ENCODE data around the gene TMEM161A.
"Not testable (repeated sequence)": the region's sequence is repeated elsewhere in the genome, so short reads cannot be mapped to it uniquely, and the experiment has no call there.

The TMEM161A gene

DNA sequence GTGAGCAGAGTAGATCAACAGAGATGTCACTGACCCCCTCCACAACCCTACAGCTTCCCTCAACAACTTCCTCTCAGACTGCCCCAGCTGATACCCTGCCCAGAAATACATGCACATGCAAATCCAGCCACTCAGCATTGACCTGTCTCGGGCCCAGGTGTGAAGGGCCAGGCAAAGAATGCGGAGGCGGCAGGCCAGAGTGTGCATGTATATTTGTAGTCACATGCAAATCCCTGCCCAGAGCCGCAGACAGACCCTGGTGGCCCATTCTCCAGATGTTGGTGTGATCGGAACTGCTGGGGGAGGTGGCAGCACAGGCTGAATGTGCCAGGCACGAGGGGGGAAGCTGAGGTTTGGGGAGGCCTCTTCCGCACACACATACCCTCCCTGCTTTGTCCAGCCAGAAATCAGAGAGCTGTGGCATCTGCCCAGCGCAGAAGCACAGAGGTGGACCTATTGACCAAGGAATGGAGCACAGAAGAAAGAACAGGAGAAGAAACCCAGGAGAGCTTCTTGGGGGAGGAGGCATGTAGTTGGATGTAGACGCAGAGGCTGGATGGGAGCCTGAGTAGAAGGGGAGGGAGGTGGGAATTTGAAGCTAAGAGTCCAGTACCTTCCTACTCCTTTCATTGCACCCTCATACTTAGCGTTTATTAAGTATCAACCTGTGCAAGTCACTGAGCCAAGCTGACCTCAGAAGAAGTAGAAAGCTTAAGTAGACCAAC is 17.4 kb upstream of the TMEM161A start:
- no peak for DNase-seq (ENCODE audit: low read depth in 2 of 2)

DNA sequence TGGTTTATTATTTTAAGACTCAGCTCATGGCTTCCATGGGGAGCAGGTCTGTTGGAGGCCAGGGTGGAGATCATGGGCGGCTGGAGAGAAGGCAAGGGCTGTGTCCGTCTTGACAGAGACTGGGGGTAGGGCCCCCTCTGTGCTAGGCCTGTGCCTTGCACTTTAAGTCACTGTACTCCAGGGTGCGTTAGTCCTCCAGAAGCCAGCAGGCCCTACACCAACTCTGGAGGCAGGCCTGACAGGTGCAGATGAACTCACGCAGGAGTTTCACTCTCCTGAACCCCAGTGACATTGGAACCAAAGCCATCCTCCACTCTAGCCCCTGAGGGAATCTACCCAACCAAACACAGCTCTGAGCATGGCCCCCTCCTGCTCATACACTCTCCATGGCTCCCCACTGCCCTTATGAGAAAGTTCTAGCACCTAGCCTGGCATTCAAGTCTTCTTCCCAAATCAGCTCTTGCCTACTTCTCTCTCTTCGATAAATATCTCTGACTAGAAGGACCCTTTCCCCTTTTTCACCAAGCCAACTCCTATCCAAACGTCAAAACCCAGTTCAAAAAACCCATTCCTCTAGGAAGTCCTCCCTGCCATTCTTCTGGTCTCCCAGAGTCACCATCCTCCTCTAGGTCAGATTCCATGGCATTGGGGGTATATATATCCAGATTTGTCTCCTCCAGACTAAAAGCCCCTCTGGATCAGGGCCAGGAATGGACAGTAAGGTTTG is 16.7 kb upstream of the TMEM161A start:
- DNase-seq (ENCODE audit: low read depth in 2 of 2) = no peak

DNA sequence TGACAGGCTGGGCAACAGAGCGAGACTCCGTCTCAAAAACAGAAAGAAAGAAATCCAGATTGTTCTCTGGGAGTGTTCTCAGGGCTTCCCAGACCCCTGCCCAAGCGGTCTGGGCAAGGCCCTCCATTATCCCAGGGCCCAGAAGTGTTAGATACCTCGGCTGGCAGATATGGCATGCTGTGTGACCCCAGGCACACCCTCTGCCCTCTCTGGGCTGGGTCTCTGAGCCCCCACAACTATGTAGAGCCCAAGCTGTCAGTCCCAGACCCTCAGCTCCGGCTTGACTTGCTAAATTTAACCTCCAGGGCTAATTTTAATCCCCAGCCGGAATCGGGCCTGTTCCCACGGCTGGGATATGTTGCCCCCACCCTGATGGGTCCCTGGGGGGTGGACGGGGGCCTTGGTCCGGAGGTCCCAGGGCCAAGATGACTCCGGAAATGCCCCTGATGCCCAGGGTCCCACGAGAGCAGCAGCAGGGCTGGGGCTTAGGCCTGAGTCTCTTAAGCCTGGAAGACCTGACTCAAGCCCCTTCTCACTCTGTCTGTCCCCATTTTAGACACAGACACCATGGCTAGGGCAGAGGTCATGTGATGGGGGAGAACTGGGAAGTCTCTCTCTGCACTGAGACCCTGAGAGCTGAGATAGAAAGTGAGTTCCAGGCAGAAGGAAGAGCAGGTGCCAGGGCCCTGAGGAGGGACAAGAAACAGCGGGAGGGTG is 14.5 kb upstream of the TMEM161A start:
- no peak for DNase-seq (ENCODE audit: low read depth in 2 of 2)

DNA sequence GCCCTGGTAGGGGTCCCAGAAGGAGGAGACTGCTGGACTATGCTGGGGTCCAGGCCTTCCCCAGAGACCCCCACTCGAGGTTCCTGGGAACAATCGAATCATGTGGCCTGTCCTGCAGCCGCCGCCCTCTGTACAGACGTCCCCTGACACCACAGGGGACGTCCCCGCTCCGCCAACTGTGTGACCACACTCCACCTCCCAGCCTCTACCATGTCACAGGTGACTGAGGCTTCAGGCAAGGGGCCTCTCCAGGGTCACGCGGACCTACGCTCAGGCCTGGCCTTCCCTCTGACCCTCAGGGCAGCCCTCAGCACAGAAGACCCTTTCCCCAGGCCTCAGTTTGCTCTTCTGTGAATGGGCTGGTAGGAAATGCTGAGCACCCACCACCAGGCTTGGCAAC is 13.1 kb upstream of the TMEM161A start:
- DNase-seq (ENCODE audit: low read depth in 2 of 2) = no peak

DNA sequence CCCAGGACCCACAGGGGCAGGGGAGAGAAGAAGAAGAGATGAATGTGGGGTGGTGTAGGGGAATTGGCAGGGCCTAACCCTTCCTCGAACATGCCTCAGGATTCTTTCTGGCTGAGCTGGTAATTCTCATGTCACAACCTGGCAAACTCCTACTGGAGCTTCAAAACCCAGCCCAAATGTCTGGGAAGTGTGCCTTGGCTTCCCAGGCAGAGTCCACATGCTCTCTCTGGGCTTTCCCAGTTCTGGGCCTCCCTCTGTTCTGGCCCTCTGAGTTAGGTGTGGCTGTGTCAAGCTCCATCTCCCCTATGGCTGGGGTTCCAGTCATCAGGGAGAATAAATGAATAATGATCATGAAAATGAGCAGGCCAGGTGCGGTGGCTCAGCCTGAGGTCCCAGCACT is 11.2 kb upstream of the TMEM161A start:
- no peak for DNase-seq (ENCODE audit: low read depth in 2 of 2)

DNA sequence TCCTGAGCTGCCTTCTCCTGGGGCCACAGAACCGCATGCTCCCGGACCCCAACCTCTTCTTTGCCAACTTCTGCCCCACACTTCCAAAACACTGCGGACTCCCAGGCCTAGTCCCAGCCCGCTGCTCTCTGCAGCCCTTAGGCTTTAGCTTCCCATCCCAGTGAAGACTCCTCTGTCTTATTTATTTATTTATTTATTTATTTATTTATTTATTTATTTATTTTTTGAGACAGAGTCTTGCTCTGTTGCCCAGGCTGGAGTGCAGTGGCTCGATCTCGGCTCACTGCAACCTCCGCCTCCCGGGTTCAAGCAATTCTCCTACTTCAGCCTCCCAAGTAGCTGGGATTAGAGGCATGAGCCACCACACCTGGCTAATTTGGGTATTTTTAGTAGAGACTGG is 10.2 kb upstream of the TMEM161A start:
- not testable (repeated sequence) for DNase-seq (ENCODE audit: low read depth in 2 of 2)

DNA sequence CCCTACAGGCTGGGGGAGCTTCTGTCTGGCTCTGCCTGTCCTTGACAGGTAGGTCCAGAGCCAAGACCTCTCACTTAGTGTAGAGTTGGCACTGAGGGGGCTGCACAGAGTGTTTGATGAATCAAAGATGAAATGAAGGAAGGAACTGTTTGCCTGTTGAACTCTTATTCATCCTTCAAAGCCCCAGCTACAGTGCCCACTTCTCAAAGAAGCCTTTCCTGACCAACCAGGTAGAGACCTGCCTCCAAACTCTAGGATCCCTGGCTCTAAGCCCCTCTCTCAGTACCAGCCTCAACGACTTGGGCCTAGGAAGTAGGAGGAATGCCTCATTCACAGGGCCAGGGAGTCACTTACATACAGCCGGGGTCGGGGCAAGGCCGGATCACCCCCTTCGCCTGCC is 9.1 kb upstream of the TMEM161A start:
- no peak for DNase-seq (ENCODE audit: low read depth in 2 of 2)

DNA sequence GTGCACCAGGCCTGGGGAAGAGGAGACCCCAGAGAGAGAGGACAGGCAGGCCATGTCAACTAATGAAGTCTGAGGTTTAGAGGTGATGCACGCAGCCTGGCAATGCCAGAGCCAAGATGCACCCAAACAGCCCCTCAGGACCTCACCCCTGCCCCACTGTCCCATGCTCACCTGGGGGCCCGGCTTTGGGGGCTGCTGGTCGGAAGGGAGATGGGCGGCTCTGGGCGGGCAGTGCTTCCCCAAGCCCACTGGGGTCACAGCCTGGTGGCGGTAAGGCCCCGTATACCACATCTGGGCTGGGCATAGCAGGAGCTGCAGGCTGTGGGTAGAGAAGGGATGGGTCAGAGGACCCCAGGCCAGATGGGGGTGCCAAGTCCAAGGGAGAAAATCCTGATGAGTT is 8.6 kb upstream of the TMEM161A start:
- no peak for DNase-seq (ENCODE audit: low read depth in 2 of 2)

DNA sequence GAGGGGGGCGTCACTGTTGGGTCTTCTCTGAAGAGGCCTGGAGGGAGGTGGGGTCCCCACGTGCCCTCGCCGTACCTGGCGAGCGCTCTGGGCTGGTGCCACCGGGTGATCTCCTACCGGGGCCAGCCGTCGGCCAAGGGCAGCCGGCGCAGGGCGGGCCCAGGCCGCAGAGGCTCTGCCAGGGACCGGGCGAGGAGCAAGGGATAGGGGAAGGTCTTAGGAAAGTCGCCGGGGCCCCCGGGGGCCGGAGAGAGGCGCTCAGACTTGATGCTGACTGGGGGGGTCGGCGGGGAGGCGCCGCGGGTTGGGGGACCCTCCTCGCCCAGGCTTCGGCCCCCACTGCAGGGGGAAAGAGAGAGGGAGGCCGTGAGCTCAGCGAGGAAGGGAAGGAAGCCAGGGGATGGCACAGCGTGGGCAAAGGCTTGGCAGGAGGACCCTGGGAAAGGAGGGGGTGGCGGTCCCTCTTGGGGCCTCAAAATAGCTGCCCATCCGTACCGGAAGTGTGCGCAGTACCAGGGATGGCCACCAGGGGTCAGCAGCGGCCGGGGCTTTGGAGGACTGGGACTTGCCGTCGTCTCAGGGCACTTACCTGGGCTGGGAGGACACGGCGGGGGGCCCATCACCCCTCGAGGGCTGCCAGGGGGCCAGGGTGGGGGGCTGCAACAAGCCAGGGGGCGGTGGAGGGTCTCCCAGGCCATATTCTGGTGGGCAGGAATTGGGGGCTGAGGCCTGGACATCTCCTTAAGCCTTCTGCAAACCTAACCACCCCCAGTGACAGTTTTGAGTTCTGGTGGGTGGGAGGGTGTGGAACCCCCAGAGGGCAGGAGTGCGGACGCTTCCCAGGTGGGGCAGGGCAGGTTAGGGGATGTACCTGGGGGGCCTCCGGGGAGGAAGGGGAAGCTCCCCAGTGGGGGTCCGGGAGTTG is 7.7 kb upstream of the TMEM161A start:
- DNase-seq (ENCODE audit: low read depth in 2 of 2) = peak; percentile 10 to 20

DNA sequence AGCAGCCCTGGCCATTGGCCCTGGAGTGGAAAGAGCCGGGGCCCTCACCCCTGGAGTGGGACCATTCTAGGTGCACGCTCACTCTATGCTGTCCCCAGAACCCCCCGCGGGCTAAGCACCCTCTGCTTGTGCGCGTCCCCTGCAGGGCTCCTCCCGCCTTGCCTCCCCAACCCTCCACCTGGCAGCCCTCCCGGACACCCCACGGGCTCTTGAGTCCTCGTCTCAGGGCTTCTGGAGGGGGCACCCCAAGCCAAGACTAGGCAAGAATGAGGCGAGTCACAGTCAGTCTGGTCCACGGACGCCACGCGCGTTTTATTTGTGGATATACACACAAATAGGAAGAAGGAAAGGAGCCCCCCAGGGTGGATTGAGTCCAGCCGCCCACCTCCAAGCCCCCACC is 7.0 kb upstream of the TMEM161A start:
- no peak for DNase-seq (ENCODE audit: low read depth in 2 of 2)

DNA sequence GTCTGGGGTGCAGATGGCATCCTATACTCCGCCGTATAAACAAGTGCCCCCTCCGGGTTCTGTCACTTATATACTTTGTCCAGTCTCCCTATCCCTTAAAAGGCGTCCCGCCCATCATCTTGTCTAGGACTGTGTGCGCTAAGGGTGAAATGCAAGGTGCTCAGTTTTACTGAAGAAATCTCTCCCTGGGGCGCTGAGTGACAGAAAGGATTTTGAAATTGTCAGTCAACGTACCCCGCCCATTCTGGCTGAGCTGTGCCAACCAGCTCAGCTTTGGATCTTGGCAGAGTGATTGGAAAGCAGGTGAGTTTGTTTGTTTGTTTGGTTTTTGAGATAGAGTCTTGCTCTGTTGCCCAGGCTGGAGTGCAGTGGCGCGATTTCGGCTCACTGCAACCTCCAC is 4.1 kb upstream of the TMEM161A start:
- no peak for DNase-seq (ENCODE audit: low read depth in 2 of 2)

DNA sequence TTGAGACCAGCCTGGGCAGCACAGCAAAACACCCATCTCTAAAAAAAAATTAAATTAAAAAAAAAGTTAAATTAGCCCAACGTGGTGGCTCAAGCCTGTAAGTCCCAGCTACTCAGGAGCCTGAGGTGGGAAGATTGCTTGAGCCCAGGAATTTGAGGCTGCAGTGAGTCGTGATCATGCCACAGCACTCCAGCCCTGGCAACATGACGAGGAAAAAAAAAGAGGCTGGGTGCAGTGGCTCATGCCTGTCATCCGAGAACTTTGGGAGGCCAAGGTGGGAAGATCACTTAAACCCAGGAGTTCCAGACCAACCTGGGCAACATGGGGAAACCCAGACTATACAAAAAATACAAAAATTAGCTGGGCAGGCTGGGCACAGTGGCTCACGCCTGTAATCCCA is 2.2 kb upstream of the TMEM161A start:
- no peak for DNase-seq (ENCODE audit: low read depth in 2 of 2)

DNA sequence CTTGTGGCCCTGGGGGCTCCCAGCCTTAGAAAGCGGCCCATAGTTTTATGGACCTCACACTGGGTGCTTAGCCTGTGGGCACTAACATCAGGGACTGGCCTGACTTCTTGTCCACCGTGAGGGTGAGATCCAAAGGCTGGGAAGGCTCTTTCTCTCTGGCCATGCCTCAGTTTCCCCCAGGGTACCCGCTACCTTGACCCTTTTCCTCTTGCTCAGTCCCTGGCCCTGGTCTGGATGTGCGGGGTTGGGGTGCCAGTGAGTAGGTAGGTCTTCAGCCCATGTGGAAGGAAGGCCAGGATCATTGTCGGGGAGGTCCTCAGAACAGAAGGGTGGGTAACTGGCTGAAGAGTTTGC is 1.6 kb upstream of the TMEM161A start:
- DNase-seq (ENCODE audit: low read depth in 2 of 2) = no peak

DNA sequence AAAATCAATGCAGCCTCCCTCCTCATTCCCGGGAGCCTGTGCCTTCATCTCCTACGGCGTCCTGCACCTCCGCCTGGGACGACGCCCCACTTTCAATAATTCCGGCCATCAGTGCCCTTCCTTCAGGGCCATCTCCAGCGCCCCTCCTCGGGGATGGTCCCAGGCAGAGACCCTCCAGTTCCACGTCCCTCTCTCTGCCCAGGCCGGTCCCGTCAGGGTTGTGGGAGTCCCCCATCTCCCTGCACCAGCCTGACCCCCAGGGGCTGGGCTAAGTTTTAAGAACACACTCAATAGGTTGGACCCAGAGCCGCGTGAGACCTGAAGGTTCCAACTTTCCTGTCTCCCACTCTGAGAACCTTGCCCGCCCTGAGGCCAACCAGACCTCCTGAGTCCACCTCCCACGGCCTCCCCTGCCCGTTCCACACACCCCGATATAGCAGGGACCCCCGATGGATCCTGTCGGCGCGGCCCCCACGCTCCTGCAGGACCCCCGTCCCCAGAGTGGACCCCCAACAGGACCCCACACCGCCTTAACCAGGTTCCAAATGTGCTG is 646 bp downstream of the TMEM161A start:
- DNase-seq (ENCODE audit: low read depth in 2 of 2) = no peak

DNA sequence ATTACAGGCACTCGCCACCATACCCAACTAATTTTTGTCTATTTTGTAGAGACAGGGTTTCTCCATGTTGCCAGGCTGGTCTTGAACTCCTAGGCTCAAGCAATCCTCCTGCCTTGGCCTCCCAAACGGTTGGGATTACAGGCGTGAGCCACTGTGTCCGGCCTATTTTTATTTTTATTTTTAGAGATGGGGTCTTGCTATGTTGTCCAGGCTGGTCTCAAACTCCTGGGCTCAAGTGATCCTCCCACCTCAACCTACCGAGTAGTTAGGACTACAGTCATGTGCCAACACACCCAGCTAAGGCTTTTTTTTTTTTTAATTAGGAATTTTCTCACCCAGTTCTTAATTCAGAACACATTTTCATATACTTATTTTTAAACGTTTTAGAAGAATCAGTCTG is 2.6 kb downstream of the TMEM161A start:
- not testable (repeated sequence) for DNase-seq (ENCODE audit: low read depth in 2 of 2)

DNA sequence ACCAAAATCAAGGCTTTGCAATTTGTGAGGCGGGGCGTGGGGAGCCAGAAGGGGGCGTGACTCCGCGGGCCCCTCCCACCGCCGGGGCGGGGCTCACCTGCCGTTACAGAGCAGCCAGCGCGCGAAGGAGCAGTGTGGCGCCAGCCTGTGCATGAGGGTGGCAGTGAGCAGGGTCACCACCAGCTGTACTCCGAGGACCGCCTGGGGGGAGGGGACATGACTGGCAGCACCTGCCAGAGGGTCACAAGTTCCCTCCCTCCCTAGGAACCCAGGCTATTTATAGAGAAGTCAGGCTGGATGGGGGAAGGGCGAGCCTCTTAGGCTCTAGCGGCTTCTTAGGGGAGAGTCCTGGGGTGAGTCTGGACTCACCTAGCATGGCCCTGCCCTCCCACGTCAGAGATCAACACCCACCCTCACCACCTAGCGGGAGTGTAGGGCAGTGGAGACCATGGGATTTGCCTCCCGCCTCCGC is 3.6 kb downstream of the TMEM161A start:
- no peak for DNase-seq (ENCODE audit: low read depth in 2 of 2)

DNA sequence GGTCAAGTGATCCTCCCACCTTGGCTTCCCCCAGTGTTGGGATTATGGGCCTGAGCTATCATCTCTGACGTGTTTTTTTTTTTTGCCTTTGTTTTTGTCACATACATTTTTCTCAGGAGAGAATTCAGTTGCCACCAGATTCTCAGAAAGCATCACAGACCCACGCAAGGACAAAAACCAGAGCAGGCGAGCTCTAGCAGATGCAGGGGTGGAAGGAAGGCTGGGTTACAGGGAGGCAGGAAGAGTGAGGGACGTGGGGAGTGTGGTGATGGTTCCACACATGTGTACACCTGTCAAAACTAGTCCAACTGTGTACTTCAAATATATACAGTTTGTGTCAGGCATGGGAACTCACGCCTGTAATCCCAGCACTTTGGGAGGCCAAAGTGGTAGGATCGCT is 4.3 kb downstream of the TMEM161A start:
- DNase-seq (ENCODE audit: low read depth in 2 of 2) = no peak

DNA sequence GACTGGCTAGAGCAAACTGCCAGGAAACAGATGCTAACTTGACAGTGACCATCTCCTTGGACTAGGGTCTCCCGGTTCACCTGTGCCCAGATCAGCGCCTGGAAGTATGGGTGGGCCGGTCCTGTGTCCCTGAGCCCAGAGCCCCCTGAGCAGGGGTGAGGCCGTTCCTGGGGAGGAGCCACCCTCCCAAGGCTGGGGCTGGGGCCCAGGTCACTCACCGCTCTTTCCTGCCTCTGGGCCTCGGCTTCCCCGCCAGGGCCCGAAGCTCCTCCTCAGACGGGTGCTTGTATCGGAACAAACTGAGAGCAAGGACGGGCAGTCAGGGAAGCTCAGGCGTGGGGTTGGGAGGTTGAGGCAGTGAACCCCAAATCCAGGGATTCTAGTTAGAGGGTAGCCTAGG is 5.4 kb downstream of the TMEM161A start:
- DNase-seq (ENCODE audit: low read depth in 2 of 2) = no peak

DNA sequence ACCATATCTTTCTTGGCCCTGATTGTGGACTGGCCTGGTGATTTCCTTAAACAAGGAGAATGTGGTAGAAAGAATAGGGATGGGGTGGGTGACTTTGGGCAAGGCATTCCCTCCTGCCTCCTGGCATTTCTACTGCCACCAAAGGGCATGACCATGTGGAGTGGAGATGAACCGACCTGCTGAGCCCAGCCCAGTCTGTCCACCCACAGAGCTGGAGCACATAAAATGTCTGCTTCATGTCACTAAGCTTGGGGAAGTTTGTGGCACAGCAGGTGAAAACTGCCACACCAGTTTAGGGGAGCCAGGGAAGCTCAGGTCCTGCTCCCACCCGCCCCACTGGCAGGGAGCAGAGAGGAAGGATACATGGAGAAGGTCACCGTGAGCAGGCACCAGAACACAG is 6.3 kb downstream of the TMEM161A start:
- no peak for DNase-seq (ENCODE audit: low read depth in 2 of 2)

DNA sequence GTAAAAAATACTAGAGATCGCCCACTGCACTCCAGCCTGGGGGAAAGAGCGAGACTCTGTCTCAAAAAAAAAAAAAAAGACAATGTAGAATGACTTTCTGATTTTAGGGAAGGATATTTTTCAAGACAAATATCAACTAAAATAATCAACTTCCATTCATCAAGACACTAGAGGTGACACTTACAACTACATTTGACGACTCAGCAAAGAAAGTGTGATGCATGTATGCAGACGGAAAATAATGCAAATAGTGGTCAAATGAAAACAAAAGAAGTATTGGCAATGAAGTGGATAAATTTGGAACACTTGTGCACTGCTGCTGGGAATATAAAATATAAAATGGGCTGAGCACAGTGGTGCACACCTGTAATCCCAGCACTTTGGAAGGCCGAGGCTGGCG is 12.2 kb downstream of the TMEM161A start:
- DNase-seq (ENCODE audit: low read depth in 2 of 2) = no peak

DNA sequence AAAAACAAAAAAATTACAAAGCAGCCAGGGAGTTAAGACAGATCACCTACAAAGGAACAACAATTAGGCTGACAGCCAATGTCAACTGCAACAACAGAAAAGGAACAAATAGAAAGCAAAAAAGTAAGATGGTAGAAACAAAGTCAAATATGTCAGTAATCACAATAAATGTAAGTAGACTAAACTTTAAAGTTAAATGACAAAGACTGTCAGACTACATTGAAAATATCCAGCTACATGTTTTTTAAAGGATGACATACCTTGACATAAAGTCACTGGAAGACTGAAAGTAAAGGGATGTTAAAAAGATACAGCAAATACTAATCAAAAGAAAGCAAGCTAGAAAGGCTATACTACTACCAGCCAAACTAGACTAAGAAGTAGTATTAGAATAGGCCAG is 14.9 kb downstream of the TMEM161A start:
- DNase-seq (ENCODE audit: low read depth in 2 of 2) = no peak

DNA sequence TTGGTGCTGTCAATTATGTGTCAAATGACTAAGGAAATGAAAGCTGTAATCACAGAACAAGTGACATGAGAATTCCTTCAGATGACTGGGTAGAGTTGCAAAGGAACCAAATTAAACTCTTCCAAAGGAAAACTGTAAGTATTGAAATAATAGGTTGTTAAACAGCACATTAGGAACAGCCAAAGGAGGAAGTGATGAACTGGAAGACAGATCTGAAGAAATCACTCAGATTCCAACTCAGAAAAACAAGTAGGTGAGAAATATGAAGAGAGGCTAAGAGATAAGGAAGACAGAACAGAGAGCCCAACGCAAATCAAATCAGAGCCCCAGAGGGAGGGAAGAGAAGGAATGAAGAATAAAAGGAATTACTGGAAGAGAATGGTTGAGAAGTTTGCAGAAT is 15.4 kb downstream of the TMEM161A start:
- no peak for DNase-seq (ENCODE audit: low read depth in 2 of 2)

Data from fibroblast of skin of left biceps (primary cell).